GM19043 (cell line): ENCODE results near the gene DPP6.

ENCODE experiments used
- ATAC-seq: cut with Tn5 transposase; IDR thresholded peaks from one replicate; pipeline ENCODE4 v1.9.1; 2021; ENCODE audit warnings: low read depth; ENCODE audit not compliant: unreplicated experiment

The DPP6 gene

GRCh38 chr7:154884348-154884920 is 832.2 kb downstream of the DPP6 start:
- ATAC-seq: no peak

DNA sequence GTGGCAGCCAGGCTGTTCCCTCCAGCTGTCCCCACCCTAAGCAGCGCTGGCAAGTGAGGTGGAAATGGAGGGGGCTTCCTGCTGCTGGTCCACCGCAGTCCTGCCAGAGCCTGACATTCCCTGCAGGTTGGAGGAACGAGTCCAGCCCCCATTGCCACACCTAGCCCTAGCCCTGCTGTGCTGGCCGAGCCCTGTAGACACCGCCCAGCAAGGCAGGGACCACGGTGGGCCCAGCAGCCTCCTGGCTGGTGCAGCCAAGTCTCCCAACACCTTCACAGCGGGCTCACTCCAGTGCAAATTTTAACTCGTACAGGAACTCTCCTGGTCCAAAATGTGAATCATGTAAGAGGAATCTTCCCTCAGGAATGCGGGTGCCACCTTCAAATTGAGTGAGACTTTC is 834.4 kb downstream of the DPP6 start:
- no peak for ATAC-seq

DNA sequence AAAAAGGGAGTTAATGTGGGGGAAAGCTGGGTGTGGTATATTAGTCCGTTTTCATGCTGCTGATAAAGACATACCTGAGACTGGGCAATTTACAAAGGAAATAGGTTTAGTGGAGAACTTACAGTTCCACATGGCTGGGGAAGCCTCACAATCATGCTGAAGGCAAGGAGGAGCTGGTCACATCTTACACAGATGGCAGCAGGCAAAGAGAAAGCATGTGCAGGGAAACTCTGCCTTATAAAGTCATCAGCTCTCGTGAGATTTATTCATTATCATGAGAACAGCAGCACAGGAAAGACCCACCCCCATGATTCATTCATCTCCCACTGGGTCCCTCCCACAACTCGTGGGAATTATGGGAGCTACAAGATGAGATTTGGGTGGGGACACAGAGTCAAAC is 836.5 kb downstream of the DPP6 start:
- ATAC-seq: no peak

DNA sequence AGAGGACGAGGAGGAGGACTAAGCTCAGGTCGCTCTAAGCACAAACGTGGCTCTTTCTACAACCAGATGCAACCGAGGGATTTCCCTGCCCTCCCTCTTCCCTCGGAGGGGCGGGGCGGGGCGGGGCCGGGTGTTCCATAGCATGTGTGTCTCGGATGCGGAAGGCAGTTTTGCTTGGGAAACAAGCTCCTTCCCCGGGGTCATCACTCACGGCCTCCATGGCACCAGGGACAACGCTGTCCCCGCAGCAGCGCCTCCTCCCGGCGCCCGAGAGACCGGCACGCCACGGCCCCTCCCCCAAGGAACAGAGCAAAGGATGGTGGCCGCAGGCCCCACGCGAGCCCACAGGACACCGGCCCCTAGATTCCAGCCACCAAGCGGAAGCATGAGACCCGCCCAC is 840.3 kb downstream of the DPP6 start:
- ATAC-seq: no peak

DNA sequence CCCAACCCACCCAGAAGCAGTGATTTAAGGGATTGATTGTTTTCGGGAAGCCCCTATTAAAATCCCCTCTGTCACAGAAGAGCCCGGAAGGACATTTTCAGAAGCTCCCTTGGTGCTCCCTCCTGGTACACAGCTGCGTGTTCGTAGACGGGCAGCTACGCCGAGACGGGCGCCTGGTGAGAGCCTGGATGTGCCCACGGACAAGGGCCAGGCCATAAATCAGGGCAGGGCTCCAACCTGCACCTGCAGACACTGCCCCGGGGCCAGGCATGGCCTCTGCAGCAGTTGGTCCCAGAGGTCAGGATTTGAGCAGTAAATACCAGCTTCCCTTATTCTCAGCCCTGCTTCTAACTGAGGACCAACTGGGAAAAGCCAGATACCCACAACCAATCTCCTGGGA is 843.9 kb downstream of the DPP6 start:
- no peak for ATAC-seq

DNA sequence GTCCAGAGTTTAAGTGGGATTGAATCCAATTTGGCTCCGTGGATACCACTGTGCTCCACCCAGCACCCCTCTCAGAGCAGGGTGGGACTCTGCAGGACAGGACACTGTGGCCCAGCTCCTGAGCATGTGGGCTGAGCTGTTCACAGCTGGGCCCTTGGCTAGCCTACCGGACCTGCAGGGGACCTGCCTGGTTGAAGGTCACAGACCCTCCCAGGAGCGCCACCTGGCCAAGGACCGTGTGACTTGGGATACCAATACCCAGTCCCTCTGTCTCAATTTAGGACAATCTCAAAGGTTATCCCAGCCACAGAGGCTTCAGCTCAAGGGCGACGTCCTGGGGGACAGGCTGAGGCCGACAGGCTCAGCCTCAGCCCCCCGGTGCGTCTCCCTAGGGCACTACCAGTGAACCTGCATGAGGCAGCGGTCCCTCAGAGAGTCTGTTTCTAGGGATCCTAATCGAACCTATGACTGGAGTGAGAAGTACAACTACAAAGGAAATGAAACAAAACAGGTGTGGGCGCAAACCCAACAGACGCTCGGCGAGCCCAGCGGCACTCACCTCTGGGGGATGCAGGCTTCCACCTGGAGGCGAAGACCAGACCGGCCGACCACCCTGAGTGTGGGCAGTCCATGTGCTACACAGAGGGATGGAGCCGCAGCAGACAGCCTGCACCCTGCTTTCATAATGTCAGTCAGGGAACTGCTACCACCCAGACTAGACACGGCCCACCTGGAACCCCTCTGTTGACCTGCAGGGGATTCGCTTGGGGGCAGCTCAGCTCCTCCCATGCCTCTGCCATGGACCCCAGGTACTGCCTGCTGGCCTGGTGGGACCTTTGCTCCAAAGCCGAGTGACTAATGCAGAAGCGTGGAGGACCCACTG is 847.0 kb downstream of the DPP6 start:
- ATAC-seq: no peak

- ATAC-seq: no peak
Measured at GRCh38 chr7:154899862-154900261, 847.7 kb downstream of the DPP6 start.

- no peak for ATAC-seq
Measured at GRCh38 chr7:154902600-154903082, 850.4 kb downstream of the DPP6 start.

DNA sequence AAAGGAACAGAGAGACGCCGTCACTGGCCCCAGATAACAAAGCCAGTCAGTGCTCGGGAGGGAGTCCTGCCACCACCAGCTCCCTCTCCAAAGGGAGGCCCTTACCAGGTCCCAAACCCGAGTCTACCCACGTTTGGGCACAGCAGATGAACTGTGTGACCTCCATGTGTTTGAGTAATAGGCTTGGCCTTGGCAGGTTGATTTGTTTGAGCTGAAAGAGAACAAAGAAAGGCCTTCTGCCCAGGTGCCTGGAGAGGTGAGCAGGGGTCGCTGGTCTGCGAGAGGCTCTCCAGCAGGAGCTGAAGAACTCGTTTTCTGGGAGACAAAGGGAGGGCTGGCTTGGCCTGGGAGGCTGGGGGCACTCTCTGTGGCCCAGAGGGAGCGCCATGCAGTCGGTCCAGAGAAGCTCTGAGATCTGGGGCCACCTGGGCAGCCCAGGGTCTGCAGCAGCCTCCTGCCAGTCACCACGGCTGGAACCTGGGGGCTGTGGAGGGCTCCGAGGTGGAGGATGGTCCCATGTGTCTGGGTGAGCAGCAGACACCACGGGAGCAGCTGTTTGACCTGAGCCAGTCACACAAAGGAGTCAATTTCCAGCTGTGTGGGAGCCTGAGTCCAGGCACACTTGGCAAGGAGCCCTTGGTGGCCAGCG is 851.0 kb downstream of the DPP6 start:
- ATAC-seq: no peak

DNA sequence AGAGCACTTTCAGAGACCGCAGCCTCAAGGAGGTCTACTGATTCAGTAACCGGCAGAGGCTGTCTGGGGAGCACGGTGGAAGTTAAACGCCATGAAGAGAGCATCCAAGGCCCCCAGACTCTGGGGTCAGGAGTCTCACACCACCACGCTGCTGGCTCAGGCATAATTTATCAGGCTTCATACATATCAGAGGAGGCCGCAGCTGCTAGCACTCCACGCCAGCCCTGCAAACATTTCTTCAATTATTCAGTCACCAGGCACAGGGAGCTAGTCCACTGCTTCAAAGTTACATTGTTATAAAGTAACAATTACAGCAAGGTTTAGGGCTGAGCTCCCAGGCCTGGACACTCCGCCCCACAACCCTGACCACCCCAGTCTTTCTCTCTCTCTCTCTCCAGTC is 852.9 kb downstream of the DPP6 start:
- ATAC-seq: no peak

- ATAC-seq: no peak
Measured at GRCh38 chr7:154905615-154906014, 853.4 kb downstream of the DPP6 start.

- ATAC-seq: no peak
Measured at GRCh38 chr7:154906201-154906600, 854.0 kb downstream of the DPP6 start.

- no peak for ATAC-seq
Measured at GRCh38 chr7:154906736-154907355, 854.6 kb downstream of the DPP6 start.

- no peak for ATAC-seq
Measured at GRCh38 chr7:154907651-154908620, 855.7 kb downstream of the DPP6 start.

GRCh38 chr7:154909241-154910105 is 857.3 kb downstream of the DPP6 start:
- no peak for ATAC-seq

DNA sequence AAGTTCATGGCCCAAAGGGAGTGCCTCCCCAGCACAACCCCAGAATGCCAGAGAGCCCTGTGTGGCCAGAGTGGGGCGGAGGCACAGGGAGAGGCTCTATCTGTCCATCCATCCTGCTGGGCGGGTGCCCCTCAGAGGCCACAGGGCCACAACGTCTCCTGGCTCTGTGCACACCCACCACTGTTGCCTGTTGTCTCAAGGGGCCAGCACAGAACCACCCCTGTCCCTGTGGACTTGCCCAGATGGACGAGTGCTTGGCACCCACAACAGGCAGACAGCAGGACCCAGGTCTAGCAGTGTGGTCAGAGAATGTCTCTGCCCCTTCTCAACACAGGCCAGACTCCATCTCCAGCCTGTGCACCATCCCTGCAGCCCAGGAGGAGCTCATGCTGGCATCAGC is 857.9 kb downstream of the DPP6 start:
- no peak for ATAC-seq

- ATAC-seq: no peak
Measured at GRCh38 chr7:154910977-154911376, 858.8 kb downstream of the DPP6 start.

DNA sequence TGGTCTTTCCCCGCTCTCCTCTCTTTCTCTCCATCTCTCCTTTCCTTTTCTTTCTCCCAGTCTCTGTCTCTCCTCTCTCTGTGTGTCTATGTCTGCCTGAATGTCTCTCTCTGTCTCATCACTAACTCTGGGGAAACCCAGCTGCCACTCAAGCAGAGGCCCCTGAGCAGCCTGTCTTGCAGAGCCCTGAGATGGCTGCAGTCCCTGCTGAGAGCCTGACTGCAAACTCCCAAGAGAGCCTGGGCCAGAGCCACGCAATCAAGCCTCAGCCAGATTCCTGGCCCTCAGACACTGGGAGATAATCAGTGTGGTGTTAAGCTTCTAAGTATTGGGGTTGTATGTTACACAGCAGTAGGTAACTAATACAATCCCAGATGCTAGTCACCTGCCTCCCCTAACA is 859.2 kb downstream of the DPP6 start:
- no peak for ATAC-seq

DNA sequence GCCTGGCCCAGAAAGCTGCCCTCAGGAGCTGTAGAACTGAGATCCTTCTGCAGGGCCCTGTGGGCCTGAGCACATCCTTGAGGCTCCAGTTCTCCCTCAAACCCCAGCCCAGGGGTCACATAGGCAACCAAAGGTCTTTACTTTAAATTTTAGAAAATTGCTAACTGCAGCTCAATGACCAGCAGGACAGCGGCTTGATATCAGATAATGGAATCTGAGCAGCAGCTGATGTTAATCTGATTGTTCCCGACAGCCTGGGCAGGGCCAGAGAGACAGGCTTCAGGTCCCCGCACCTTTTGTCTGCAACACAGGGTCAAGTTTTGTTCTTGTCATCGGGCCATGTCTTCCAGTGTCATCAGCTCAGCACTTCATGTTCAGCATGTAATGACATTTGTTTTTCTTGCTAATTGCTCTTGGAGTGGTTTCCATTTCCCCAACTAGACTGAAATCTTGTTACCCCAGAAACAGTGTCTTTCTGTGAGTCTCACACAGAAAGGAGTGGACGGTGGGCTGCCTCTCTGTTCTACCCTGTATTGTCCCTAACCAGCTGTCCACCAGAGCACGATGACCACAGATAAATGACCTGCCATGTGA is 859.8 kb downstream of the DPP6 start:
- ATAC-seq: no peak
